ENCODE measurements around the gene AFP. TPM values are rescaled to one million over a fixed set of nuclear protein-coding genes. Genes with fewer than 3 reads are reported as not detected.
"Not testable (repeated sequence)": the region's sequence is repeated elsewhere in the genome, so short reads cannot be mapped to it uniquely, and the experiment has no call there.

Gene AFP
- not detected for total RNA-seq

GRCh38 chr4:73435984-73436383, at the start of gene AFP:
AFP (plus strand) TSS chr4:73436221; CDS start chr4:73436263, 42 bp downstream.
- intact Hi-C loops (cut with DNase I) = no loop called here
- Histone ChIP-seq H3K9me3 (no peaks in the 10 kb centered on the region), H3K27ac (no peak within 1 kb of the TSS), H3K4me1 (no peaks in the 10 kb centered on the region), H3K36me3 (no peaks in the 10 kb centered on the region), H3K27me3 (no peaks in the 10 kb centered on the region), H3K4me3 (no peak within 1 kb of the TSS)
- DNase-seq (ENCODE audit: extremely low spot score in 2 of 2) = no peak
- TF ChIP-seq POLR2A (IDR thresholded peaks at IDR 0.05) (no peak), POLR2AphosphoS5 (IDR thresholded peaks at IDR 0.05; ENCODE audit: insufficient read depth in 1 of 2, low read depth in 1 of 2) (no peak), CTCF (IDR thresholded peaks at IDR 0.05) (no peak)

GRCh38 chr4:73387552-73387951, 48.5 kb upstream of the AFP start:
- no peaks in the 10 kb centered on the region for H3K4me1 ChIP-seq
- no peak overlapping the region for H3K4me3 ChIP-seq
- H3K9me3 ChIP-seq = no peaks in the 10 kb centered on the region
- no peak for DNase-seq (ENCODE audit: extremely low spot score in 2 of 2)
- H3K27me3 ChIP-seq = no peaks in the 10 kb centered on the region
- H3K36me3 ChIP-seq = no peaks in the 10 kb centered on the region
- TF ChIP-seq POLR2A (IDR thresholded peaks at IDR 0.05) (no peak), POLR2AphosphoS5 (IDR thresholded peaks at IDR 0.05; ENCODE audit: insufficient read depth in 1 of 2, low read depth in 1 of 2) (no peak), CTCF (IDR thresholded peaks at IDR 0.05) (no peak)
- intact Hi-C loops (cut with DNase I) = no loop called here
- no peak overlapping the region for H3K27ac ChIP-seq

DNA sequence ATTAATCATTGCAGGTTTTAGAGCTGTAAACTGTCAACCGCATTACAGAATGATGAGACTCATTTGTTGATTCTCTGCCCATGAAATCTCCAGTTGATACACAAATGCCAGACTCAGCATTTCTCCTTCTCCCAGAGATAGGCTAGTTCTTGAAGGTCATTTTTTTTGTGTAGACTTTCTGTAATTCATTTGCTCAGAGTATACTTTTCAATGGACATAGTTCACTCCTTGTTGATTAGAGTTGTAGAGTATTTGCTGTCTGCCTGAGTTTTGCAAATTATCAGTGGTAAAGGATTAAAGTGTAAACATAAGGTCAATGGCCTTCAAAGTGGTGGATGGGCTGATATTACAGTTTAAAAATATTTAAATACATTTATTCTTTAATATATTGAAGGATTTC, 47.1 kb upstream of the AFP start:
- Histone ChIP-seq H3K36me3 (no peaks in the 10 kb centered on the region), H3K27me3 (no peaks in the 10 kb centered on the region), H3K27ac (no peak overlapping the region), H3K9me3 (no peaks in the 10 kb centered on the region), H3K4me3 (no peak overlapping the region), H3K4me1 (no peaks in the 10 kb centered on the region)
- DNase-seq (ENCODE audit: extremely low spot score in 2 of 2) = no peak
- intact Hi-C loops (cut with DNase I) = no loop called here
- no peak for TF ChIP-seq CTCF (IDR thresholded peaks at IDR 0.05)
- TF ChIP-seq POLR2AphosphoS5 (IDR thresholded peaks at IDR 0.05; ENCODE audit: insufficient read depth in 1 of 2, low read depth in 1 of 2) = no peak
- no peak for TF ChIP-seq POLR2A (IDR thresholded peaks at IDR 0.05)

GRCh38 chr4:73389663-73390062, 46.4 kb upstream of the AFP start:
- H3K36me3 ChIP-seq; H3K4me1 ChIP-seq; H3K27me3 ChIP-seq; DNase-seq (ENCODE audit: extremely low spot score in 2 of 2); H3K27ac ChIP-seq; H3K9me3 ChIP-seq; intact Hi-C loops (cut with DNase I); H3K4me3 ChIP-seq: not testable (repeated sequence)

DNA sequence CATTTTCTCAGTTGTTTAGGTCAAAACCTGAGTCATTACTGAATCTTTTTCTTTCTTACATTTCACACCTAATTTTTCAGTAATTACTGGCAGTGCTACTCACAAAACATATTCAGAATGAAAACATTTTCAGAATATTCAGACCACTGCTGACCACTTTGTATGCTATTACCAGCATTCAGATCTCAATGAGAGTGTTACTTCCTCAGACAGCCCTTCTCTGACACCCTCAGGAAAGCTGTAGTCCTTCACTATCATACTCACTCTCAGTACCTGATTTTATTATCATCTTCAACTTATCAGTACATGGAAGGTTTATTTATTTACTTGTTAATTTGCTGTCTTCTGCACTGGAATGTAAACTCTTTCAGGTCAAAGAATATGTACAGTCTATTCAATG, 44.2 kb upstream of the AFP start:
- no peak for TF ChIP-seq CTCF (IDR thresholded peaks at IDR 0.05)
- Histone ChIP-seq H3K27me3 (no peaks in the 10 kb centered on the region), H3K4me1 (no peaks in the 10 kb centered on the region), H3K27ac (no peak overlapping the region), H3K4me3 (no peak overlapping the region), H3K9me3 (no peaks in the 10 kb centered on the region), H3K36me3 (no peaks in the 10 kb centered on the region)
- DNase-seq (ENCODE audit: extremely low spot score in 2 of 2) = no peak
- intact Hi-C loops (cut with DNase I) = no loop called here

- no peak overlapping the region for H3K4me3 ChIP-seq
- intact Hi-C loops (cut with DNase I) = no loop called here
- H3K36me3 ChIP-seq = no peaks in the 10 kb centered on the region
- DNase-seq (ENCODE audit: extremely low spot score in 2 of 2) = no peak
- H3K27ac ChIP-seq = no peak overlapping the region
- no peaks in the 10 kb centered on the region for H3K9me3 ChIP-seq
- no peaks in the 10 kb centered on the region for H3K4me1 ChIP-seq
- no peak for TF ChIP-seq POLR2A (IDR thresholded peaks at IDR 0.05)
- no peak for TF ChIP-seq CTCF (IDR thresholded peaks at IDR 0.05)
- TF ChIP-seq POLR2AphosphoS5 (IDR thresholded peaks at IDR 0.05; ENCODE audit: insufficient read depth in 1 of 2, low read depth in 1 of 2) = no peak
- no peaks in the 10 kb centered on the region for H3K27me3 ChIP-seq
Observed at GRCh38 chr4:73392936-73393335, 43.1 kb upstream of the AFP start.
